ENCODE measurements around the gene DBN1. TPM values are rescaled to one million over a fixed set of nuclear protein-coding genes. Genes with fewer than 3 reads are reported as not detected.
A peak's percentile ranks its signal among the peaks of the same experiment; 100 is the strongest.

The DBN1 gene
- total and polyA plus RNA-seq, 9 of the 15 experiments (the other 6 are each of a cell fraction or from before 2014, with no cell fraction given) = 0.25 to 87.2 (median 27.9) TPM

DNA sequence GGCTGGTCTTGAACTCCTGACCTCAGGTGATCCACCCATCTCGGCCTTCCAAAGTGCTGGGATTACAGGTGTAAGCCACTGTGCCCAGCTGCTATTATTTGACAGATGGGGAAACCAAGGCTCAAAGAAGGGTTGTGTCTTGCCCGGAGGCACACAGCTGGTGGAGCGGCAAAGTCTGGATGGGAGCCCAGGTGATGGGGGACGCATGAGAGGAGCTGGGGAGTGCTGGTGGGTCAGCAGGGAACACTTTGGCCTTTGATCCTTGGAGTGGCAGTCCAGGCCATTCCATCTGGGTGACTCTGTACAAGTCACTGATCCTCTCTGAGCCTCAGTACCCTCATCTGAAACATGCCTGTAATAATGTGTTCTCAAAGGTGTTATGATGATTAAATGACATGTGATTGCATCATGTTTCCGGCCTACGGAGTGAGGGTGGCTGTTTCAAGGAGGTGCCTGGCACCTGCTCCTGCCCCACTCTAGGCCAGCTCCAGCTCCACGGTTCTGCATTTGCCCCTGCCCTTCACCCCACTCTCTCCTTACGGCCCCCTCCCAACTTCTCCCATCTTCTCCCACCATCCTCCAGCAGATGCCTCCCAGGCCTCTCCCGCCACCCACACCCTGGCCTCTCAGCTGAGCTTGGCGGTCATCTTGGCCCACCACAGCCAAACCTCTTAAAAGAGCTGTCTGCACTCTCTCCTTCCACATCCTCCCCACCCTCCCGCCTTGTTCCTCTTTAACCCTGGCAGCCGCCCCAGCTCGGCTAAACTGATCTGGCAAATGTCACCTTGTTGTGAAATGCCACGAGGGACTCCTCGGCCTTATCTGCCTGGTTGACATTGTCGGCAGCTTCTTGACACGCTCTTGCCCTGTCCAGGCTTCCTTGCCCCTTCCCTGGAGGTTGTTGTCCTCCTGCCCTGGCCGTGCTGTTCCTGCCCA, 5.5 kb upstream of the DBN1 start (continued):
- peak; percentile 67; the same call in 1 of the 2 replicates for TF ChIP-seq VEZF1 (CRISPR knock-in tag; IDR thresholded peaks at IDR 0.05)
- peak; percentile 21; the same call in 1 of the 2 replicates for TF ChIP-seq NCOR1 (IDR thresholded peaks at IDR 0.05)
- TF ChIP-seq ZNF511 (CRISPR knock-in tag; IDR thresholded peaks at IDR 0.05) = no peak; the same call in 1 of the 2 replicates
- TF ChIP-seq POLR2H (tag; IDR thresholded peaks at IDR 0.05; ENCODE audit: low read depth) = no peak
- peak; percentile 85 for TF ChIP-seq CEBPB (tag; IDR thresholded peaks at IDR 0.05)
- no peak for TF ChIP-seq TFAM (CRISPR knock-in tag; conservative IDR thresholded peaks at IDR 0.05)
- TF ChIP-seq CHD1 (IDR thresholded peaks at IDR 0.05; ENCODE audit: low read length) = no peak
- TF ChIP-seq WHSC1 (IDR thresholded peaks at IDR 0.05; ENCODE audit: low read length) = no peak
- no peak for TF ChIP-seq GABPB1 (CRISPR knock-in tag; IDR thresholded peaks at IDR 0.05)
- TF ChIP-seq SAFB2 (IDR thresholded peaks at IDR 0.05; ENCODE audit: borderline replicate concordance, low read depth, low read length, severe bottlenecking) = no peak
- TF ChIP-seq RNF219 (CRISPR knock-in tag; IDR thresholded peaks at IDR 0.05) = no peak
- no peak for TF ChIP-seq SMARCB1 (IDR thresholded peaks at IDR 0.05; ENCODE audit: insufficient read length, low read depth)
- TF ChIP-seq OTX1 (CRISPR knock-in tag; IDR thresholded peaks at IDR 0.05) = peak; percentile 80
- TF ChIP-seq PHF21A (IDR thresholded peaks at IDR 0.05; ENCODE audit: borderline replicate concordance, low read depth) = no peak
- TF ChIP-seq KLF6 (CRISPR knock-in tag; IDR thresholded peaks at IDR 0.05; ENCODE audit: borderline replicate concordance) = no peak
- no peak for TF ChIP-seq KDM2B (CRISPR knock-in tag; IDR thresholded peaks at IDR 0.05)
- no peak for TF ChIP-seq ZNF263 (CRISPR knock-in tag; IDR thresholded peaks at IDR 0.05; ENCODE audit: borderline replicate concordance)
- TF ChIP-seq, protein P1, sequence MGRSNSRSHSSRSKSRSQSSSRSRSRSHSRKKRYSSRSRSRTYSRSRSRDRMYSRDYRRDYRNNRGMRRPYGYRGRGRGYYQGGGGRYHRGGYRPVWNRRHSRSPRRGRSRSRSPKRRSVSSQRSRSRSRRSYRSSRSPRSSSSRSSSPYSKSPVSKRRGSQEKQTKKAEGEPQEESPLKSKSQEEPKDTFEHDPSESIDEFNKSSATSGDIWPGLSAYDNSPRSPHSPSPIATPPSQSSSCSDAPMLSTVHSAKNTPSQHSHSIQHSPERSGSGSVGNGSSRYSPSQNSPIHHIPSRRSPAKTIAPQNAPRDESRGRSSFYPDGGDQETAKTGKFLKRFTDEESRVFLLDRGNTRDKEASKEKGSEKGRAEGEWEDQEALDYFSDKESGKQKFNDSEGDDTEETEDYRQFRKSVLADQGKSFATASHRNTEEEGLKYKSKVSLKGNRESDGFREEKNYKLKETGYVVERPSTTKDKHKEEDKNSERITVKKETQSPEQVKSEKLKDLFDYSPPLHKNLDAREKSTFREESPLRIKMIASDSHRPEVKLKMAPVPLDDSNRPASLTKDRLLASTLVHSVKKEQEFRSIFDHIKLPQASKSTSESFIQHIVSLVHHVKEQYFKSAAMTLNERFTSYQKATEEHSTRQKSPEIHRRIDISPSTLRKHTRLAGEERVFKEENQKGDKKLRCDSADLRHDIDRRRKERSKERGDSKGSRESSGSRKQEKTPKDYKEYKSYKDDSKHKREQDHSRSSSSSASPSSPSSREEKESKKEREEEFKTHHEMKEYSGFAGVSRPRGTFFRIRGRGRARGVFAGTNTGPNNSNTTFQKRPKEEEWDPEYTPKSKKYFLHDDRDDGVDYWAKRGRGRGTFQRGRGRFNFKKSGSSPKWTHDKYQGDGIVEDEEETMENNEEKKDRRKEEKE (IDR thresholded peaks at IDR 0.05; ENCODE audit: borderline replicate concordance in 1 of 2, control insufficient read depth in 1 of 2, low read depth in 2 of 2, low read length in 1 of 2) = no peak
- TF ChIP-seq HLTF (IDR thresholded peaks at IDR 0.05) = 0 out of 2 replicates have a peak, but pooled peaks have one; percentile 51
- peak; percentile 35 for TF ChIP-seq RBBP5 (IDR thresholded peaks at IDR 0.05; ENCODE audit: borderline replicate concordance, insufficient read depth, low read length, poor library complexity, severe bottlenecking)

Measured in K562 (cell line).